Measurements from ENCODE around the gene VAV3. TPM values are rescaled to one million over a fixed set of nuclear protein-coding genes. Genes with fewer than 3 reads are reported as not detected.

Gene VAV3
- total RNA-seq, 1 donor from 2014 or later = 1.8 TPM

GRCh38 chr1:107963601-107964335, 1.2 kb downstream of the VAV3 start:
- H3K9me3 Mint-ChIP-seq (ENCODE audit: low read depth) = no peaks in the 10 kb centered on the region
- peak overlapping the region; percentile 81 for H3K4me3 Mint-ChIP-seq (ENCODE audit: low read depth)

GRCh38 chr1:107963008-107963407, 2.0 kb downstream of the VAV3 start:
- peaks cover 53% of the 10 kb centered on the region for H3K27me3 Mint-ChIP-seq
- no peaks in the 10 kb centered on the region for H3K36me3 Mint-ChIP-seq (ENCODE audit: insufficient read depth)
- DNase-seq (ENCODE audit: low spot score, unreplicated experiment) = no peak
- peaks cover 11% of the 10 kb centered on the region for H3K4me1 Mint-ChIP-seq (ENCODE audit: low read depth)
- H3K4me3 Mint-ChIP-seq (ENCODE audit: low read depth) = no peak overlapping the region
- no peaks in the 10 kb centered on the region for H3K9me3 Mint-ChIP-seq (ENCODE audit: low read depth)
- TF ChIP-seq, protein P1, sequence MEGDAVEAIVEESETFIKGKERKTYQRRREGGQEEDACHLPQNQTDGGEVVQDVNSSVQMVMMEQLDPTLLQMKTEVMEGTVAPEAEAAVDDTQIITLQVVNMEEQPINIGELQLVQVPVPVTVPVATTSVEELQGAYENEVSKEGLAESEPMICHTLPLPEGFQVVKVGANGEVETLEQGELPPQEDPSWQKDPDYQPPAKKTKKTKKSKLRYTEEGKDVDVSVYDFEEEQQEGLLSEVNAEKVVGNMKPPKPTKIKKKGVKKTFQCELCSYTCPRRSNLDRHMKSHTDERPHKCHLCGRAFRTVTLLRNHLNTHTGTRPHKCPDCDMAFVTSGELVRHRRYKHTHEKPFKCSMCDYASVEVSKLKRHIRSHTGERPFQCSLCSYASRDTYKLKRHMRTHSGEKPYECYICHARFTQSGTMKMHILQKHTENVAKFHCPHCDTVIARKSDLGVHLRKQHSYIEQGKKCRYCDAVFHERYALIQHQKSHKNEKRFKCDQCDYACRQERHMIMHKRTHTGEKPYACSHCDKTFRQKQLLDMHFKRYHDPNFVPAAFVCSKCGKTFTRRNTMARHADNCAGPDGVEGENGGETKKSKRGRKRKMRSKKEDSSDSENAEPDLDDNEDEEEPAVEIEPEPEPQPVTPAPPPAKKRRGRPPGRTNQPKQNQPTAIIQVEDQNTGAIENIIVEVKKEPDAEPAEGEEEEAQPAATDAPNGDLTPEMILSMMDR (IDR thresholded peaks at IDR 0.05; ENCODE audit: unreplicated experiment) = no peak
- no peak overlapping the region for H3K27ac Mint-ChIP-seq

More at GRCh38 chr1:107963601-107964335, 1.2 kb downstream of the VAV3 start:
- DNase-seq (ENCODE audit: low spot score, unreplicated experiment) = no peak
- Mint-ChIP-seq H3K4me1 (ENCODE audit: low read depth) (peaks cover 11% of the 10 kb centered on the region), H3K27ac (peak overlapping the region; percentile 92), H3K36me3 (ENCODE audit: insufficient read depth) (no peaks in the 10 kb centered on the region), H3K27me3 (peaks cover 56% of the 10 kb centered on the region)
- TF ChIP-seq, protein P1 (IDR thresholded peaks at IDR 0.05; ENCODE audit: unreplicated experiment) = no peak

GRCh38 chr1:107954719-107955415, 10.1 kb downstream of the VAV3 start:
- no peak for DNase-seq (ENCODE audit: low spot score, unreplicated experiment)
- Mint-ChIP-seq H3K9me3 (ENCODE audit: low read depth) (no peaks in the 10 kb centered on the region), H3K4me1 (ENCODE audit: low read depth) (no peaks in the 10 kb centered on the region), H3K27me3 (peaks cover 30% of the 10 kb centered on the region), H3K36me3 (ENCODE audit: insufficient read depth) (no peaks in the 10 kb centered on the region), H3K4me3 (ENCODE audit: low read depth) (no peak overlapping the region), H3K27ac (no peak overlapping the region)
- TF ChIP-seq, protein P1 (IDR thresholded peaks at IDR 0.05; ENCODE audit: unreplicated experiment) = no peak

- Mint-ChIP-seq H3K27me3 (peaks cover 23% of the 10 kb centered on the region), H3K36me3 (ENCODE audit: insufficient read depth) (no peaks in the 10 kb centered on the region), H3K4me3 (ENCODE audit: low read depth) (no peak overlapping the region), H3K27ac (no peak overlapping the region), H3K4me1 (ENCODE audit: low read depth) (no peaks in the 10 kb centered on the region), H3K9me3 (ENCODE audit: low read depth) (no peaks in the 10 kb centered on the region)
- no peak for DNase-seq (ENCODE audit: low spot score, unreplicated experiment)
- TF ChIP-seq, protein P1 (IDR thresholded peaks at IDR 0.05; ENCODE audit: unreplicated experiment) = no peak
Observed at GRCh38 chr1:107954126-107954525, 10.9 kb downstream of the VAV3 start.

DNA sequence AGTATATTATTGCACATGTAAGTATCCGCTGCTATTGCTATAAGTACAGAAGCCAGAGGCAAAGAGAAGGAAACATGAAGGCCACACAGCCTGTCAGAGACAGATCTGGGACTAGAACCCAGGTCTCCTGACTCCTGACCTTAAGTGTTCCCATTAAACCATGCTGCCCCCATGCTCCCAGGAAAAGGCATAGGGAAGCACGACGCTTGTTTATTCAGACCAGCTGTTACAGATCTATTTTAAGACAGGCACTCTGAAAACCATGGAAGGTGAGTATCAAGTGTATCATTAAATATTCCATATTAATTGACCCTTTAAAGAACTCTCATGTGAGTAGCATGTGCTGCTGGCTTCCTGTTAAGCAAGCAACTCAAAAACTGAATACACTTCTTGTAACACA, 11.4 kb downstream of the VAV3 start:
- DNase-seq (ENCODE audit: low spot score, unreplicated experiment) = no peak
- H3K4me3 Mint-ChIP-seq (ENCODE audit: low read depth) = no peak overlapping the region
- no peaks in the 10 kb centered on the region for H3K4me1 Mint-ChIP-seq (ENCODE audit: low read depth)
- no peaks in the 10 kb centered on the region for H3K9me3 Mint-ChIP-seq (ENCODE audit: low read depth)
- TF ChIP-seq, protein P1 (IDR thresholded peaks at IDR 0.05; ENCODE audit: unreplicated experiment) = no peak
- H3K27ac Mint-ChIP-seq = no peak overlapping the region
- peaks cover 23% of the 10 kb centered on the region for H3K27me3 Mint-ChIP-seq
- H3K36me3 Mint-ChIP-seq (ENCODE audit: insufficient read depth) = no peaks in the 10 kb centered on the region

All from progenitor cell of endocrine pancreas (in vitro differentiated cells).